HCT116 (cell line): ENCODE results near the gene IGSF3. TPM values are rescaled to one million over a fixed set of nuclear protein-coding genes. Genes with fewer than 3 reads are reported as not detected.

Experiments
- ATAC-seq: fragments of 200-7000 bp; cut with Tn5 transposase; 2 replicates; pipeline ENCODE4 v1.9.1; 2020; ENCODE audit warnings: mild to moderate bottlenecking, moderate library complexity
- BruUV-seq: library from RNA; stranded (reverse); fragments of 400-500 nt; replicated peaks from 2 replicates; lab custom pipeline; 2021; lab: Mats Ljungman, UMichigan
- CTCF ChIA-PET: fragments of 300-600 bp; sonication (Branson Sonifier 250); formaldehyde crosslinking; loops from one replicate; lab custom pipeline; 2021; ENCODE audit warnings: antibody characterized with exemption; lab: Charles Lee
- POLR2A ChIA-PET: fragments of 300-600, 350-600 bp; sonication (Branson Sonifier 250); formaldehyde crosslinking; loops from one replicate; lab custom pipeline; 2021; ENCODE audit warnings: antibody characterized with exemption; lab: Charles Lee
- RAD21 ChIA-PET, 2 experiments: fragments of 300-600 bp; sonication (Branson Sonifier 250); formaldehyde crosslinking; loops; one replicate each; lab custom pipeline; 2023; ENCODE audit warnings: low total read pairs in 2 of 2; ENCODE audit not compliant: uncharacterized antibody in 2 of 2, unreplicated experiment in 2 of 2, low non-redundant PET in 1 of 2; lab: Charles Lee
- DNase-seq: peaks from one replicate; pipeline ENCODE4 v3.0.0-alpha.2; 2010; ENCODE audit warnings: low read depth, low spot score
- H2AFZ ChIP-seq: fragments of 200-600 bp; shearing (Covaris generic), sonication (generic); 2 replicates; pipeline ENCODE4 v1.6.1; 2017; ENCODE audit warnings: low read depth, mixed run types, mixed read lengths, antibody characterized with exemption, low read length; ENCODE audit not compliant: poor library complexity, severe bottlenecking
- H3K27ac ChIP-seq: 2 replicates; pipeline ENCODE4 v1.5.1; 2012; ENCODE audit warnings: low read depth, low read length
- H3K27me3 ChIP-seq: fragments of 200-600 bp; sonication (generic); 2 replicates; pipeline ENCODE4 v1.6.1; 2016; ENCODE audit warnings: mixed run types, low read length, mixed read lengths; ENCODE audit not compliant: insufficient read depth
- H3K36me3 ChIP-seq, 2 experiments: fragments of 200-500 bp in 1 of 2; fragments of 200-600 bp in 1 of 2; sonication (Bioruptor generic) in 1 of 2; sonication (generic) in 1 of 2; 2 replicates each; pipeline versions ENCODE4 v1.5.1 to v1.6.1; 2014 to 2016; ENCODE audit warnings: low read length in 2 of 2, inconsistent platforms in 1 of 2, mixed read lengths in 1 of 2, mixed run types in 1 of 2; ENCODE audit not compliant: insufficient read depth in 2 of 2, control insufficient read depth in 1 of 2
- H3K4me1 ChIP-seq, 2 experiments: fragments of 200-600 bp in 1 of 2; sonication (generic) in 1 of 2; 2 replicates each; pipeline versions ENCODE4 v1.5.1 to v1.6.1; 2012 to 2017; ENCODE audit warnings: low read length in 2 of 2, inconsistent platforms in 1 of 2, mild to moderate bottlenecking in 1 of 2, mixed read lengths in 1 of 2, mixed run types in 1 of 2, moderate library complexity in 1 of 2; ENCODE audit not compliant: insufficient read depth in 2 of 2, control insufficient read depth in 1 of 2
- H3K4me2 ChIP-seq: fragments of 200-600 bp; sonication (generic); 2 replicates; pipeline ENCODE4 v1.6.1; 2017; ENCODE audit warnings: mixed run types, low read length, mixed read lengths
- H3K4me3 ChIP-seq, 2 experiments: fragments of 200-600 bp in 1 of 2; sonication (generic) in 1 of 2; replicated peaks in 1 of 2; 2 replicates each; pipeline ENCODE4 v1.5.1; 2011 to 2016; ENCODE audit warnings: low read length in 2 of 2, control low read depth in 1 of 2, low read depth in 1 of 2, mild to moderate bottlenecking in 1 of 2, mixed read lengths in 1 of 2, mixed run types in 1 of 2
- H3K79me2 ChIP-seq: fragments of 200-600 bp; sonication (generic); 2 replicates; pipeline ENCODE4 v1.6.1; 2017; ENCODE audit warnings: mild to moderate bottlenecking, mixed run types, low read length, moderate library complexity, mixed read lengths; ENCODE audit not compliant: insufficient read depth
- H3K9ac ChIP-seq: fragments of 200-600 bp; sonication (generic); 2 replicates; pipeline ENCODE4 v1.6.1; 2016; ENCODE audit warnings: low read length, mixed read lengths
- H3K9me2 ChIP-seq: fragments of 200-600 bp; sonication (generic), shearing (Covaris generic); 2 replicates; pipeline ENCODE4 v1.6.1; 2017; ENCODE audit warnings: mixed run types, mild to moderate bottlenecking, moderate library complexity; ENCODE audit not compliant: insufficient read depth
- H3K9me3 ChIP-seq, 2 experiments: fragments of 200-500 bp in 1 of 2; fragments of 200-600 bp in 1 of 2; sonication (Bioruptor generic) in 1 of 2; sonication (generic) in 1 of 2; 2 replicates each; pipeline ENCODE4 v1.6.1; 2014 to 2017; ENCODE audit warnings: low read length in 2 of 2, mixed read lengths in 2 of 2, inconsistent platforms in 1 of 2, low read depth in 1 of 2, mild to moderate bottlenecking in 1 of 2, mixed run types in 1 of 2, moderate library complexity in 1 of 2; ENCODE audit not compliant: control insufficient read depth in 1 of 2, insufficient read depth in 1 of 2
- H4K20me1 ChIP-seq: fragments of 200-600 bp; sonication (generic), shearing (Covaris generic); 2 replicates; pipeline ENCODE4 v1.6.1; 2017; ENCODE audit warnings: mixed run types, mild to moderate bottlenecking, moderate library complexity; ENCODE audit not compliant: insufficient read depth
- ATF3 ChIP-seq: IDR thresholded peaks from 2 replicates; pipeline ENCODE4 v1.6.1; 2012
- CBX3 ChIP-seq: IDR thresholded peaks from 2 replicates; pipeline ENCODE4 v1.6.1; 2012; ENCODE audit warnings: low read depth
- CEBPB ChIP-seq: IDR thresholded peaks from 2 replicates; pipeline ENCODE4 v1.6.1; 2012; ENCODE audit warnings: low read depth
- CTCF ChIP-seq, 3 experiments: fragments of 200-600 bp in 1 of 3; sonication (generic) in 1 of 3; IDR thresholded peaks in 2 of 3; conservative IDR thresholded peaks in 1 of 3; 2 replicates each; pipeline ENCODE4 v1.5.1; 2012 to 2017; ENCODE audit warnings: low read depth in 2 of 3, low read length in 2 of 3, antibody characterized with exemption in 1 of 3, borderline replicate concordance in 1 of 3, control low read depth in 1 of 3, mild to moderate bottlenecking in 1 of 3, mixed read lengths in 1 of 3, mixed run types in 1 of 3, moderate library complexity in 1 of 3; ENCODE audit not compliant: insufficient read depth in 1 of 3
- ELF1 ChIP-seq: IDR thresholded peaks from 2 replicates; pipeline ENCODE4 v1.6.1; 2012; ENCODE audit warnings: low read depth, borderline replicate concordance
- EZH2 ChIP-seq: fragments of 200-600 bp; sonication (generic); IDR thresholded peaks from 2 replicates; pipeline ENCODE4 v1.6.1; 2017; ENCODE audit warnings: antibody characterized with exemption, mixed run types
- JUND ChIP-seq: IDR thresholded peaks from 2 replicates; pipeline ENCODE4 v1.6.1; 2012
- MAX ChIP-seq: IDR thresholded peaks from 2 replicates; pipeline ENCODE4 v1.6.1; 2012
- POLR2A ChIP-seq: IDR thresholded peaks from 2 replicates; pipeline ENCODE4 v1.7.0; 2011; ENCODE audit warnings: borderline replicate concordance; ENCODE audit not compliant: insufficient read depth, insufficient read length; ENCODE audit errors: extremely low read depth
- POLR2AphosphoS5 ChIP-seq: IDR thresholded peaks from 2 replicates; pipeline ENCODE4 v1.6.1; 2011; ENCODE audit warnings: mild to moderate bottlenecking, low read depth, low read length, moderate library complexity
- RAD21 ChIP-seq: IDR thresholded peaks from 2 replicates; pipeline ENCODE4 v1.6.1; 2012; ENCODE audit warnings: low read depth, mild to moderate bottlenecking
- SIN3A ChIP-seq: IDR thresholded peaks from 2 replicates; pipeline ENCODE4 v1.6.1; 2012; ENCODE audit warnings: low read depth
- SP1 ChIP-seq: IDR thresholded peaks from 2 replicates; pipeline ENCODE4 v1.6.1; 2012; ENCODE audit warnings: low read depth
- YY1 ChIP-seq: IDR thresholded peaks from 2 replicates; pipeline ENCODE4 v1.6.1; 2011; ENCODE audit warnings: low read length, low read depth, moderate library complexity, mild to moderate bottlenecking; ENCODE audit not compliant: insufficient replicate concordance; ENCODE audit errors: extremely low read depth
- ZFX ChIP-seq: fragments of 450-650 bp; IDR thresholded peaks from 2 replicates; pipeline ENCODE4 v1.6.1; 2017
- ZNF274 ChIP-seq: fragments of 200-500 bp; sonication (Bioruptor generic); IDR thresholded peaks from 2 replicates; pipeline ENCODE4 v1.6.1; 2014; ENCODE audit warnings: mild to moderate bottlenecking, low read depth, low read length, inconsistent platforms
- intact Hi-C: fragments of 100-400 bp; cut with micrococcal nuclease; formaldehyde crosslinking; loops from 2 replicates; pipeline ENCODE4 v1.10.0; 2022
- total RNA-seq: library from RNA; stranded (reverse); gene quantifications from one replicate; pipeline ENCODE4 v1.2.1, GENCODE V29; 2021; ENCODE audit not compliant: unreplicated experiment

IGSF3 gene
- total RNA-seq, 1 experiment from 2014 or later = 18.6 TPM

- Histone ChIP-seq H3K36me3 (no peaks in the 10 kb centered on the region), H3K9me3 (no peaks in the 10 kb centered on the region), H3K27ac (no peak overlapping the region), H3K4me2 (no peak overlapping the region), H3K4me1 (peaks cover 6 to 21% of the 10 kb centered on the region in 2 experiments; a peak in 3 of 4 replicates), H3K9me2 (no peaks in the 10 kb centered on the region), H4K20me1 (no peaks in the 10 kb centered on the region), H2AFZ (no peak overlapping the region), H3K79me2 (no peaks in the 10 kb centered on the region), H3K27me3 (no peaks in the 10 kb centered on the region; the same call in 1 of the 2 replicates), H3K9ac (no peak overlapping the region), H3K4me3 (no peak overlapping the region)
- intact Hi-C loops = no loop called here
- CTCF ChIA-PET = no interaction called here
- no peak for ATAC-seq
- TF ChIP-seq ZFX (no peak), SP1 (no peak), ATF3 (no peak)
- no peak for DNase-seq
- POLR2A ChIA-PET = no interaction called here
- RAD21 ChIA-PET = no interaction called here
- BruUV-seq = no TSS peak
Observed at GRCh38 chr1:116690849-116691406, 23.4 kb upstream of the IGSF3 start.

- ATAC-seq (no peak), DNase-seq (no peak)
- ChIA-PET RAD21 (no interaction called here), POLR2A (no interaction called here), CTCF (no interaction called here)
- H3K27ac ChIP-seq = no peak overlapping the region
- H3K27me3 ChIP-seq = no peaks in the 10 kb centered on the region; the same call in 1 of the 2 replicates
- TF ChIP-seq ELF1 (no peak), ATF3 (no peak), YY1 (no peak), POLR2AphosphoS5 (no peak), CEBPB (no peak), EZH2 (no peak), CBX3 (no peak), SP1 (no peak), RAD21 (no peak), CTCF (IDR thresholded peaks at IDR 0.05 in 2 of 3, conservative IDR thresholded peaks at IDR 0.05 in 1 of 3; ENCODE audit: borderline replicate concordance in 1 of 3, insufficient read depth in 1 of 3, low read depth in 2 of 3, low read length in 2 of 3) (no peak), MAX (no peak), SIN3A (no peak), ZNF274 (no peak), ZFX (no peak), POLR2A (no peak), JUND (no peak)
- no peaks in the 10 kb centered on the region for H3K9me2 ChIP-seq
- no peak overlapping the region for H3K4me2 ChIP-seq
- H4K20me1 ChIP-seq = no peaks in the 10 kb centered on the region
- no peaks in the 10 kb centered on the region for H3K79me2 ChIP-seq
- H3K4me1 ChIP-seq = peaks cover 6 to 21% of the 10 kb centered on the region in 2 experiments; a peak in 3 of 4 replicates
- intact Hi-C loops = no loop called here
- no peak overlapping the region for H2AFZ ChIP-seq
- H3K9ac ChIP-seq = no peak overlapping the region
- H3K4me3 ChIP-seq = no peak overlapping the region
- no TSS peak for BruUV-seq
- no peaks in the 10 kb centered on the region for H3K36me3 ChIP-seq
- no peaks in the 10 kb centered on the region for H3K9me3 ChIP-seq
Observed at GRCh38 chr1:116690396-116690848, 22.9 kb upstream of the IGSF3 start.
